Measurements from ENCODE around the gene PITPNB. TPM values are rescaled to one million over a fixed set of nuclear protein-coding genes. Genes with fewer than 3 reads are reported as not detected.

The PITPNB gene
- total RNA-seq, 5 donors from 2014 or later (not counting 1 experiment from before 2014, with no cell fraction given) = 58.3 to 67.2 (median 65.9) TPM

DNA sequence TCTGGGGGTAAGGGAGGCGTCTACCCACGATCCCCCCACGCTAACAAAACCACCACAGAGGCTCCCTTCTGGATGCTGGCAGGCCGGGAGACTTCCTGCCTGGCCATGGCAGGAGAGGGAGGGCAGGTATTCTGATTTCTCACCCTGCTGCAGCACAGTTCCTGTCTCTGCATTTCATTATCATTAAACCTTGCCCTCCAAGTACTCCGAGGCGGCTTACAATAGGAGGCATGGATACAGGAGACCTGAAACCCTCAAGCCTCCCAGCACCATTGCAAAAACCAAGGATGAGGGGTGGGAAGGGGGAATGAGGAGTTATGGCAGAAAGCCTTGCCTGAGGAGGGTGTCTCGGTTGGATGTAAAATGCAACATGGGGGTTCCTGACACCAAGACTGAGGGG, 73.4 kb downstream of the PITPNB start:
- 83% methylated on average over 1 of the region's 7 CpGs for WGBS (ENCODE audit: insufficient coverage)
- no peaks in the 10 kb centered on the region for H3K4me1 ChIP-seq (ENCODE audit: control insufficient read depth in 1 of 2, extremely low read depth in 1 of 2, insufficient read depth in 2 of 2, low read length in 2 of 2)
- H3K27me3 ChIP-seq (replicated peaks in 1 of 2; ENCODE audit: control insufficient read depth in 2 of 2, extremely low read depth in 1 of 2, insufficient read depth in 2 of 2, low read length in 1 of 2) = no peaks in the 10 kb centered on the region
- Mint-ChIP-seq H3K9me3 (no peaks in the 10 kb centered on the region), H3K36me3 (peaks cover 59% of the 10 kb centered on the region), H3K4me1 (peaks cover 0 to 2% (median 0%) of the 10 kb centered on the region in 3 donors), H3K27me3 (no peaks in the 10 kb centered on the region), H3K4me3 (no peak overlapping the region), H3K27ac (no peak overlapping the region)
- H3K36me3 ChIP-seq (ENCODE audit: control insufficient read depth in 2 of 2, extremely low read depth in 1 of 2, insufficient read depth in 1 of 2, low read length in 1 of 2) = peaks cover 4 to 19% of the 10 kb centered on the region in 2 donors
- no peak overlapping the region for H3K4me3 ChIP-seq (ENCODE audit: control insufficient read depth in 1 of 2, extremely low read depth in 1 of 2, low read length in 1 of 2)
- no peak overlapping the region for H3K27ac ChIP-seq (ENCODE audit: low read length)
- DNase-seq (no peak), ATAC-seq (replicated peaks in 1 of 4) (no peak)
- CTCF ChIA-PET = no interaction called here
- POLR2A ChIA-PET = no interaction called here
- no peaks in the 10 kb centered on the region for H3K9me3 ChIP-seq

GRCh38 chr22:27844656-27845591, 74.1 kb downstream of the PITPNB start:
- Mint-ChIP-seq H3K36me3 (peaks cover 58% of the 10 kb centered on the region), H3K27me3 (no peaks in the 10 kb centered on the region), H3K4me3 (no peak overlapping the region), H3K9me3 (no peaks in the 10 kb centered on the region), H3K4me1 (peaks cover 0 to 2% (median 0%) of the 10 kb centered on the region in 3 donors), H3K27ac (no peak overlapping the region)
- Histone ChIP-seq H3K27me3 (replicated peaks in 1 of 2; ENCODE audit: control insufficient read depth in 2 of 2, extremely low read depth in 1 of 2, insufficient read depth in 2 of 2, low read length in 1 of 2) (no peaks in the 10 kb centered on the region), H3K9me3 (no peaks in the 10 kb centered on the region), H3K4me3 (ENCODE audit: control insufficient read depth in 1 of 2, extremely low read depth in 1 of 2, low read length in 1 of 2) (no peak overlapping the region), H3K36me3 (ENCODE audit: control insufficient read depth in 2 of 2, extremely low read depth in 1 of 2, insufficient read depth in 1 of 2, low read length in 1 of 2) (peaks cover 4 to 12% of the 10 kb centered on the region in 2 donors), H3K4me1 (ENCODE audit: control insufficient read depth in 1 of 2, extremely low read depth in 1 of 2, insufficient read depth in 2 of 2, low read length in 2 of 2) (no peaks in the 10 kb centered on the region), H3K27ac (ENCODE audit: low read length) (no peak overlapping the region)
- ATAC-seq (replicated peaks in 1 of 4) (no peak), DNase-seq (no peak)
- POLR2A ChIA-PET = no interaction called here
- CTCF ChIA-PET = no interaction called here
- WGBS (ENCODE audit: insufficient coverage) = 96% methylated on average over 13 of the region's 20 CpGs

DNA sequence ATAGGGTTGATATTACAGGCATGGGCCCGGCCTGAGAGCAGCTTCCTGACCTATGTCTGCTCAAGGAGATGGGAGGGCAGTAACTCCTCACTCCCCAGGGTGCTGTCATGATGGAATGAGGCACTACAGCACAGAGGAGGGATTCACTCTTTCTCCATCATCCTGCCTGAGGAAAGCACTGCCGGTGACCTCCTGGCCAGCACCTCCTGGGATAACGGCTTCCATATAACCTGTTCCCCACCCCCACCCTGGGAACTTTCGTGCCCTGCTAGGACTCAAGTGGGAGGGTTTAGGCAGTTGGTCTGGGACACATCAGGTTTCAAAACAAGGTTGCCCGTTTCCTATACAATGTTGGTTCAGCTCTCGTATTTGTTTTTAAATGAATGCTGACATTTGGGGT, 74.8 kb downstream of the PITPNB start:
- Histone ChIP-seq H3K27me3 (replicated peaks in 1 of 2; ENCODE audit: control insufficient read depth in 2 of 2, extremely low read depth in 1 of 2, insufficient read depth in 2 of 2, low read length in 1 of 2) (no peaks in the 10 kb centered on the region), H3K27ac (ENCODE audit: low read length) (no peak overlapping the region), H3K4me1 (ENCODE audit: control insufficient read depth in 1 of 2, extremely low read depth in 1 of 2, insufficient read depth in 2 of 2, low read length in 2 of 2) (no peaks in the 10 kb centered on the region), H3K36me3 (ENCODE audit: control insufficient read depth in 2 of 2, extremely low read depth in 1 of 2, insufficient read depth in 1 of 2, low read length in 1 of 2) (peaks cover 4 to 10% of the 10 kb centered on the region in 2 donors), H3K4me3 (ENCODE audit: control insufficient read depth in 1 of 2, extremely low read depth in 1 of 2, low read length in 1 of 2) (no peak overlapping the region), H3K9me3 (no peaks in the 10 kb centered on the region)
- ATAC-seq (replicated peaks in 1 of 4) (no peak), DNase-seq (no peak)
- no peaks in the 10 kb centered on the region for H3K9me3 Mint-ChIP-seq
- CTCF ChIA-PET = no interaction called here
- no peak overlapping the region for H3K4me3 Mint-ChIP-seq
- WGBS (ENCODE audit: insufficient coverage) = 92% methylated on average over 2 of the region's 6 CpGs
- peaks cover 60% of the 10 kb centered on the region for H3K36me3 Mint-ChIP-seq
- no peaks in the 10 kb centered on the region for H3K27me3 Mint-ChIP-seq
- no peak overlapping the region for H3K27ac Mint-ChIP-seq
- H3K4me1 Mint-ChIP-seq = peaks cover 0 to 2% (median 0%) of the 10 kb centered on the region in 3 donors
- POLR2A ChIA-PET = no interaction called here

- H3K4me3 Mint-ChIP-seq = no peak overlapping the region
- H3K36me3 Mint-ChIP-seq = peaks cover 58% of the 10 kb centered on the region
- Histone ChIP-seq H3K36me3 (ENCODE audit: control insufficient read depth in 2 of 2, extremely low read depth in 1 of 2, insufficient read depth in 1 of 2, low read length in 1 of 2) (peaks cover 4 to 10% of the 10 kb centered on the region in 2 donors), H3K4me3 (ENCODE audit: control insufficient read depth in 1 of 2, extremely low read depth in 1 of 2, low read length in 1 of 2) (no peak overlapping the region), H3K27me3 (replicated peaks in 1 of 2; ENCODE audit: control insufficient read depth in 2 of 2, extremely low read depth in 1 of 2, insufficient read depth in 2 of 2, low read length in 1 of 2) (no peaks in the 10 kb centered on the region), H3K4me1 (ENCODE audit: control insufficient read depth in 1 of 2, extremely low read depth in 1 of 2, insufficient read depth in 2 of 2, low read length in 2 of 2) (no peaks in the 10 kb centered on the region), H3K27ac (ENCODE audit: low read length) (no peak overlapping the region), H3K9me3 (no peaks in the 10 kb centered on the region)
- H3K27ac Mint-ChIP-seq = no peak overlapping the region
- DNase-seq (no peak), ATAC-seq (replicated peaks in 1 of 4) (no peak)
- peaks cover 3 to 4% (median 4%) of the 10 kb centered on the region in 3 donors for H3K9me3 Mint-ChIP-seq
- POLR2A ChIA-PET = no interaction called here
- H3K4me1 Mint-ChIP-seq = no peaks in the 10 kb centered on the region
- CTCF ChIA-PET = no interaction called here
- no peaks in the 10 kb centered on the region for H3K27me3 Mint-ChIP-seq
- WGBS (ENCODE audit: insufficient coverage) = 94% methylated on average over 5 of the region's 7 CpGs
These were observed 75.6 kb downstream of the PITPNB start for GRCh38 chr22:27843441-27843840.

DNA sequence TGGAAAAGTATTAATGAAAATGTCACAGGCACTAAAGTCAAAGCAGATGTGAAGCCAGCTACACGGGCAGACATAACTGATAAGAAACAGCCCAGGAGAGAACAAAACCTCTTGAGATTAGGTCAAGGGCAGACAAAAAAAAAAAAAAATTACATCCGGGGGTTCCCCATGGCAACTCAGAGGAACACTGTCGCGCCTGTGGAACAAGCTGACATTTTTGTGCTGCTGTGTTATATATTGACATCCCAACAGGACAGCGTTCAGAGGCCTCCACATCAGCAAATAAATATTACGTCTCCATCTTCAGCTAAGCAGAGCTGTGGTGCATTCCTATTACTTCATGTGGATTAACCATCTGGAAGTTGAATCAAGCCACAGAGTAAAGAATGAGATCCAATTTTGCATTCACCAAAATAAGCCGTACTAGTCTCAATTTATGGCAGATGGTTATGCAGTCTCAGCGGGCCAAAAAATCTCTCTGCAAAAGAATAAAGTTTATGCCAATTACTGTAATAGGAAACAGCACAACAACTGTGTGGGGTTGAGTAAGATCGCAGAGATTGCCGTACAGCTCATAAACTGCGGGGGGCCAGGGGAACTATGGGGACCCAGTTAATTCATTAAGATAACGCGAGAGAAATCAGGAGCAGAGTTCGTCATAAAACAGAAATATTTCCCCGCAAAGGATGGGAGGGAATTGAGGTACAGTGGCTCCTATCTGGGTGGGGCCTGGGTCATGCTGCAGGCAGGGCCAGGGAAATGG, 76.2 kb downstream of the PITPNB start:
- CTCF ChIA-PET = no interaction called here
- H3K27me3 Mint-ChIP-seq = no peaks in the 10 kb centered on the region
- POLR2A ChIA-PET = no interaction called here
- no peak overlapping the region for H3K27ac Mint-ChIP-seq
- H3K27me3 ChIP-seq (replicated peaks in 1 of 2; ENCODE audit: control insufficient read depth in 2 of 2, extremely low read depth in 1 of 2, insufficient read depth in 2 of 2, low read length in 1 of 2) = no peaks in the 10 kb centered on the region
- H3K4me3 ChIP-seq (ENCODE audit: control insufficient read depth in 1 of 2, extremely low read depth in 1 of 2, low read length in 1 of 2) = no peak overlapping the region
- H3K27ac ChIP-seq (ENCODE audit: low read length) = no peak overlapping the region
- H3K36me3 ChIP-seq (ENCODE audit: control insufficient read depth in 2 of 2, extremely low read depth in 1 of 2, insufficient read depth in 1 of 2, low read length in 1 of 2) = peaks cover 4 to 6% of the 10 kb centered on the region in 2 donors
- no peak overlapping the region for H3K4me3 Mint-ChIP-seq
- no peaks in the 10 kb centered on the region for H3K4me1 Mint-ChIP-seq
- H3K4me1 ChIP-seq (ENCODE audit: control insufficient read depth in 1 of 2, extremely low read depth in 1 of 2, insufficient read depth in 2 of 2, low read length in 2 of 2) = no peaks in the 10 kb centered on the region
- H3K36me3 Mint-ChIP-seq = peaks cover 53% of the 10 kb centered on the region
- DNase-seq = no peak
- H3K9me3 Mint-ChIP-seq = peaks cover 3 to 8% (median 4%) of the 10 kb centered on the region in 3 donors
- no peaks in the 10 kb centered on the region for H3K9me3 ChIP-seq
- no peak for ATAC-seq (replicated peaks in 1 of 4)
- WGBS (ENCODE audit: insufficient coverage) = 95% methylated on average over 9 of the region's 15 CpGs

DNA sequence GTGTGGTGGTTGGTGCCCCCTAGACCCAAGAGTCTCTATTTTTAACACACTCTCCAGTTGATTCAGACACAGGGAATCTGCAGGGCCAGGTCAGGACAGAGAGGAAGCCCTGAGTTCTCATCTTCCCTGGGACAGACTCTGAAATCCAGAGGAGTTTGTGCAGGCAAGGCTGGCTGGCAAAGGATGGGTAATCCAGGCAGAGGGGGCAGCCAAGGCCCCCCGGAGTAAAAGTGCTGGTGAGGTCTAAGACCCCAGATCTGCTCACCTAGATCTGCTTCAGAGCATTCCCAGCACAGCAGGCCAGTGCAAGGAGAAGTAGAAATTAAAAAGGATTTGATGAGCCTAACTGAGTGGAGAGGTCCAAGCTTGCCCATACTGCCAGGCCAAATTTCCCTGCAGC, 76.9 kb downstream of the PITPNB start:
- H3K4me3 ChIP-seq (ENCODE audit: control insufficient read depth in 1 of 2, extremely low read depth in 1 of 2, low read length in 1 of 2) = no peak overlapping the region
- H3K27ac Mint-ChIP-seq = no peak overlapping the region
- H3K27ac ChIP-seq (ENCODE audit: low read length) = no peak overlapping the region
- DNase-seq (no peak), ATAC-seq (replicated peaks in 1 of 4) (no peak)
- H3K4me1 Mint-ChIP-seq = no peaks in the 10 kb centered on the region
- H3K9me3 ChIP-seq = no peaks in the 10 kb centered on the region
- CTCF ChIA-PET = no interaction called here
- H3K27me3 Mint-ChIP-seq = no peaks in the 10 kb centered on the region
- POLR2A ChIA-PET = no interaction called here
- H3K36me3 Mint-ChIP-seq = peaks cover 54% of the 10 kb centered on the region
- peaks cover 4% of the 10 kb centered on the region in 2 donors for H3K36me3 ChIP-seq (ENCODE audit: control insufficient read depth in 2 of 2, extremely low read depth in 1 of 2, insufficient read depth in 1 of 2, low read length in 1 of 2)
- WGBS (ENCODE audit: insufficient coverage) = 100% methylated on average over 1 of the region's 1 CpG
- H3K9me3 Mint-ChIP-seq = peaks cover 3 to 13% (median 8%) of the 10 kb centered on the region in 3 donors
- no peaks in the 10 kb centered on the region for H3K27me3 ChIP-seq (replicated peaks in 1 of 2; ENCODE audit: control insufficient read depth in 2 of 2, extremely low read depth in 1 of 2, insufficient read depth in 2 of 2, low read length in 1 of 2)
- H3K4me3 Mint-ChIP-seq = no peak overlapping the region
- H3K4me1 ChIP-seq (ENCODE audit: control insufficient read depth in 1 of 2, extremely low read depth in 1 of 2, insufficient read depth in 2 of 2, low read length in 2 of 2) = no peaks in the 10 kb centered on the region

All from T-cell (primary cell).